Panc1 (cell line): ENCODE measurements around the gene HECTD3. TPM values are rescaled to one million over a fixed set of nuclear protein-coding genes. Genes with fewer than 3 reads are reported as not detected.

ENCODE experiments used
- ATAC-seq: fragments of 200-7000 bp; cut with Tn5 transposase; 2 replicates; pipeline ENCODE4 v1.9.1; 2020; ENCODE audit warnings: mild to moderate bottlenecking, moderate library complexity
- BruUV-seq: library from RNA; stranded (reverse); fragments of 400-500 nt; replicated peaks from 2 replicates; lab custom pipeline; 2021; lab: Mats Ljungman, UMichigan
- CTCF ChIA-PET: fragments of 300-600 bp; sonication (Branson Sonifier 250); formaldehyde crosslinking; loops from one replicate; lab custom pipeline; 2022; ENCODE audit warnings: antibody characterized with exemption; lab: Charles Lee
- POLR2A ChIA-PET: fragments of 300-600 bp; sonication (Branson Sonifier 250); formaldehyde crosslinking; loops from one replicate; lab custom pipeline; 2022; ENCODE audit warnings: antibody characterized with exemption; lab: Charles Lee
- DNase-seq: peaks from one replicate; pipeline ENCODE4 v3.0.0-alpha.2; 2010; ENCODE audit warnings: low read depth, low spot score
- H3K27ac ChIP-seq: 2 replicates; pipeline ENCODE4 v1.5.1; 2011; ENCODE audit warnings: mild to moderate bottlenecking, low read length, inconsistent platforms
- H3K27me3 ChIP-seq: fragments of 200-500 bp; sonication (Bioruptor generic); 2 replicates; pipeline ENCODE4 v1.6.0; 2014; ENCODE audit warnings: low read length, inconsistent platforms; ENCODE audit not compliant: control insufficient read depth, insufficient read depth
- H3K36me3 ChIP-seq: fragments of 200-500 bp; sonication (Bioruptor generic); 2 replicates; pipeline ENCODE4 v1.5.1; 2014; ENCODE audit warnings: inconsistent platforms, mild to moderate bottlenecking, low read length, moderate library complexity; ENCODE audit not compliant: control insufficient read depth, insufficient read depth
- H3K4me1 ChIP-seq: 2 replicates; pipeline ENCODE4 v1.5.1; 2011; ENCODE audit warnings: inconsistent platforms, mild to moderate bottlenecking, low read length, moderate library complexity; ENCODE audit not compliant: control insufficient read depth, insufficient read depth
- H3K4me3 ChIP-seq, 2 experiments: 2 replicates each; pipeline ENCODE4 v1.5.1; 2011 to 2012; ENCODE audit warnings: low read depth in 2 of 2, low read length in 2 of 2, mild to moderate bottlenecking in 2 of 2, inconsistent platforms in 1 of 2, moderate library complexity in 1 of 2
- H3K9me3 ChIP-seq: fragments of 200-500 bp; sonication (Bioruptor generic); 2 replicates; pipeline ENCODE4 v1.5.1; 2014; ENCODE audit warnings: low read depth, mild to moderate bottlenecking, inconsistent platforms, low read length, moderate library complexity; ENCODE audit not compliant: control insufficient read depth, insufficient read depth
- CTCF ChIP-seq: fragments of 450-650 bp; IDR thresholded peaks from 2 replicates; pipeline ENCODE4 v1.5.1; 2017; ENCODE audit warnings: mild to moderate bottlenecking
- POLR2AphosphoS5 ChIP-seq: IDR thresholded peaks from 2 replicates; pipeline ENCODE4 v1.6.1; 2012; ENCODE audit warnings: mild to moderate bottlenecking, low read depth, low read length, moderate library complexity
- REST ChIP-seq, 2 experiments: IDR thresholded peaks; 2 replicates each; pipeline ENCODE4 v1.6.1; 2011 to 2012; ENCODE audit warnings: low read depth in 2 of 2, control low read depth in 1 of 2, low read length in 1 of 2, mild to moderate bottlenecking in 1 of 2, moderate library complexity in 1 of 2; ENCODE audit not compliant: insufficient read depth in 1 of 2
- SIN3A ChIP-seq: IDR thresholded peaks from 2 replicates; pipeline ENCODE4 v1.6.1; 2012; ENCODE audit warnings: low read depth, mild to moderate bottlenecking, low read length, moderate library complexity, borderline replicate concordance; ENCODE audit not compliant: insufficient read depth
- TCF7L2 ChIP-seq: IDR thresholded peaks from 2 replicates; pipeline ENCODE4 v1.6.1; 2011; ENCODE audit warnings: mild to moderate bottlenecking, low read depth, low read length, inconsistent platforms
- in situ Hi-C: cut with HindIII; loops from 2 replicates; pipeline ENCODE4 v1.10.0; 2016; ENCODE audit warnings: low sequenced_read_pairs, low pct_unique_long_range_greater_than_20kb
- intact Hi-C: fragments of 100-400 bp; cut with micrococcal nuclease; formaldehyde crosslinking; loops from one replicate; pipeline ENCODE4 v1.10.0; 2022; ENCODE audit not compliant: unreplicated experiment
- total RNA-seq: library from RNA; stranded (reverse); gene quantifications from one replicate; pipeline ENCODE4 v1.2.1, GENCODE V29; 2021; ENCODE audit not compliant: unreplicated experiment

HECTD3 gene
- total RNA-seq, 1 experiment from 2014 or later: 27.2 TPM

- no peaks in the 10 kb centered on the region for H3K9me3 ChIP-seq
- peak overlapping the region; percentile 89 to 94 for H3K4me3 ChIP-seq
- H3K27ac ChIP-seq: peak overlapping the region; percentile 80
- POLR2A ChIA-PET: interaction anchor here (0.6 kb wide), 1 partner anchor 24 kb away, joined by 3 read pairs; no protein-coding TSS in a partner anchor
- no TSS peak for BruUV-seq
- CTCF ChIA-PET: interaction anchor here (0.5 to 1.4 kb wide), 3 partner anchors 291 to 479 kb away, joined by 3 to 6 read pairs (median 4); no protein-coding TSS in a partner anchor
- H3K36me3 ChIP-seq: no peaks in the 10 kb centered on the region; the same call in 1 of the 2 replicates
- no peak for TF ChIP-seq POLR2AphosphoS5
- peaks cover 17% of the 10 kb centered on the region for H3K4me1 ChIP-seq
- in situ Hi-C loops (no loop called here), intact Hi-C loops (loop anchor here (1.0 to 10.0 kb wide), 4 partner anchors 175 to 480 kb away; partner anchors contain the start of genes TESK2 and ZSWIM5)
- no peak for DNase-seq
- H3K27me3 ChIP-seq: no peaks in the 10 kb centered on the region
- peak; percentile 40 for ATAC-seq
Observed at GRCh38 chr1:45012639-45013278, 1.6 kb upstream of the HECTD3 start.

DNA sequence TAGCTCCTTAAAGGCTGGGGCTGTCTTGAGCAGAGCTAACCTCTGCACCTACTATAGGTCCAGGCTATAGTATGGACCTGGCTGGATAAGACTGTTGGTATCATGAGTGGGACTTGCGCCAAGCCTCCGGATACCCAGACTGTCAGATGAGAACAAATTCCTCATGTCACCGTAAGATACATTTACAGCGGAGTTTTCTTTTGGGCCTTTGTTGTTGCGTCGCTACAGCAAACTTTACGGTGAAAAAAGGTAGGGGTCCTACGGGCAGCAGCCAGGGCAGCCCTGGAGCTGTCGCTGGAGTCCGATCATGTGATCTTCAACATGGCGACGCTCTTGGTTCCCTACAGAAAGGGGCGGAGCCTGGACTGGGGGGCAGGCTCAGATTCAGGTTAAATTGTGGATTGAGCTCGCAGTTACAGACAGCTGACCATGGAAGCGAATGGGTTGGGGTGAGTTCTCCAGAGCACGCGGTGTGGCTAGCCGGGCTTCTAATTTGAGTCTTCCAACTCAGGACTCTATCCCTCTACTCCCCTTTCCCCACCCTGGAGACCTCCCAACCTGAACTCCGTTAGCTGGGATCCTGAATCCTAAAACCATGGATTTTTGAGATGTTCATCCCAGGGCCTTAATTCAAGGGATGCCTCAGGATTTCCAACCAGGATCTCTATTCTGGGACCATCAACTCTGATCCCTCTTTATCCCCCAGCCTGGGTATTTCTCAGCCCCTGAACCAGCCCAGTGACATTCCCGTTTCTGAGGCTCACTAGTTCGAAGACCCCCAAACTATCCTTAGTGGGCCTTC is 914 bp upstream of the HECTD3 start, which contains the start of gene UROD:
Gene UROD (plus strand): TSS at position 418 of the 802 bp plus-strand sequence. CDS start 12 bp downstream, at position 430.
- Histone ChIP-seq H3K9me3 (no peaks in the 10 kb centered on the region), H3K27me3 (no peaks in the 10 kb centered on the region), H3K27ac (peak within 1 kb of the TSS; percentile 80), H3K4me1 (peaks cover 17% of the 10 kb centered on the region), H3K36me3 (no peaks in the 10 kb centered on the region; the same call in 1 of the 2 replicates), H3K4me3 (peak within 1 kb of the TSS; percentile 89 to 94)
- BruUV-seq: no TSS peak
- in situ Hi-C loops: no loop called here
- ChIA-PET POLR2A (interaction anchor here (0.6 to 0.7 kb wide), 2 partner anchors 23 to 293 kb away, joined by 3 read pairs; no protein-coding TSS in a partner anchor), CTCF (interaction anchor here (1.1 to 1.4 kb wide), 3 partner anchors 212 to 480 kb away, joined by 3 to 6 read pairs (median 3); partner anchors contain the start of gene PLK3)
- intact Hi-C loops: loop anchor here (1.0 to 10.0 kb wide), 4 partner anchors 175 to 480 kb away; partner anchors contain the start of genes TESK2 and ZSWIM5
- peak; percentile 99 for TF ChIP-seq SIN3A
- no peak for TF ChIP-seq CTCF
- TF ChIP-seq TCF7L2: no peak
- TF ChIP-seq POLR2AphosphoS5: peak; percentile 92
- TF ChIP-seq REST (IDR thresholded peaks at IDR 0.05; ENCODE audit: insufficient read depth in 1 of 2, low read depth in 2 of 2, low read length in 1 of 2): no peak
- DNase-seq: peak; percentile 94
- peak; percentile 84 for ATAC-seq
